Measurements from ENCODE around the gene STAU1. TPM values are rescaled to one million over a fixed set of nuclear protein-coding genes. Genes with fewer than 3 reads are reported as not detected.

The STAU1 gene
- total and polyA plus RNA-seq, 2 of the 13 experiments (the other 11 are each of a cell fraction or from before 2014, with no cell fraction given), result 119 to 133 TPM

GRCh38 chr20:49187851-49188641 is at the start of gene STAU1 (continued):
- TF ChIP-seq ZNF766 (CRISPR knock-in tag; IDR thresholded peaks at IDR 0.05; ENCODE audit: borderline replicate concordance), result peak; percentile 49; the same call in 1 of the 2 replicates
- TF ChIP-seq ZBTB42 (CRISPR knock-in tag; IDR thresholded peaks at IDR 0.05), result no peak
- TF ChIP-seq ZSCAN21 (CRISPR knock-in tag; IDR thresholded peaks at IDR 0.05; ENCODE audit: borderline replicate concordance), result no peak
- no peak for TF ChIP-seq ZNF780A (CRISPR knock-in tag; IDR thresholded peaks at IDR 0.05)
- TF ChIP-seq ZNF407 (CRISPR knock-in tag; IDR thresholded peaks at IDR 0.05; ENCODE audit: not compliant biosample characterization), result no peak
- no peak for TF ChIP-seq ZKSCAN8 (CRISPR knock-in tag; IDR thresholded peaks at IDR 0.05; ENCODE audit: borderline replicate concordance)
- no peak for TF ChIP-seq DZIP1 (CRISPR knock-in tag; IDR thresholded peaks at IDR 0.05)
- TF ChIP-seq NONO (IDR thresholded peaks at IDR 0.05), result no peak
- TF ChIP-seq NONO (CRISPR knock-in tag; conservative IDR thresholded peaks at IDR 0.05), result peak; percentile 89
- TF ChIP-seq ZNF350 (CRISPR knock-in tag; IDR thresholded peaks at IDR 0.05; ENCODE audit: borderline replicate concordance, low read depth), result peak; percentile 93
- TF ChIP-seq HIC2 (CRISPR knock-in tag; IDR thresholded peaks at IDR 0.05; ENCODE audit: low read depth), result peak; percentile 15; the same call in 1 of the 2 replicates
- TF ChIP-seq REXO4 (CRISPR knock-in tag; IDR thresholded peaks at IDR 0.05; ENCODE audit: borderline replicate concordance), result no peak
- no peak for TF ChIP-seq ZNF704 (CRISPR knock-in tag; IDR thresholded peaks at IDR 0.05; ENCODE audit: borderline replicate concordance)
- no peak for TF ChIP-seq SIN3B (IDR thresholded peaks at IDR 0.05; ENCODE audit: low read length)
